ENCODE data around the gene SLC16A4.
"Not testable (repeated sequence)": the region's sequence is repeated elsewhere in the genome, so short reads cannot be mapped to it uniquely, and the experiment has no call there.

Gene SLC16A4

DNA sequence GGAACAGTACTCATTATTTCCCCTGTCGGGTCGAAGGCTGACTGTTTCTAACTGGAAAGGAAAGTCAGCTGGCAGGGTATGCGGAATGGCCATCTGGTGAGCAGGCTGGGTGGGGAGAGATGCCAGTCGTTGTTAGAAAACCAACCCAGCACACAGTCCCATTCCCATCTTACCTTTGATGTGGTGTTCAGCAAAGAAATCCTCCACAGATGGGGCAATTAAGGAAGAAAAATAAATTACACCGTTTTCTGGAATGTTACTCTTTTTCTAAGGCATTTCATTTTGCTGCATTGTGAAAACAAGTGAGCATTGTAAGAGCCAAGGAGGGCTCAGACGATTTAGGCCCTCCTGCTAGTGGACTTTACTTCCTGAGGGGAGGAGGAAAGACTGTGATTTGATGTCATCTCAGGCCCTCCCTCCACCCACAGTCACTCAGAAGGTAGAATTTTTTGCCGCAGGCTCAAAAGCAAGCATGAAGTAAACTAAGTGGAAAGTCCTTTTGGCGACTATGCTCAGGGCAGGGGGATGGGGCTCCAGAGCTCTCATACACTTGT, at the start of gene SLC16A4:
TSS of gene SLC16A4 (minus strand) at position 335 of the 554 bp plus-strand sequence. CDS start 1,703 bp downstream, outside the sequence.
- peak in 1 of 2 experiments; percentile 32 for DNase-seq (ENCODE audit: low read depth in 2 of 2)

- not testable (repeated sequence) for DNase-seq (ENCODE audit: low read depth in 2 of 2)
Measured at GRCh38 chr1:110439873-110440272, 49.0 kb upstream of the SLC16A4 start.

GRCh38 chr1:110438893-110439292, 48.1 kb upstream of the SLC16A4 start:
- DNase-seq (ENCODE audit: low read depth in 2 of 2): no peak

GRCh38 chr1:110437645-110438299, 46.9 kb upstream of the SLC16A4 start:
- DNase-seq (ENCODE audit: low read depth in 2 of 2): not testable (repeated sequence)

- DNase-seq (ENCODE audit: low read depth in 2 of 2): no peak
Measured at GRCh38 chr1:110436635-110437034, 45.8 kb upstream of the SLC16A4 start.

DNA sequence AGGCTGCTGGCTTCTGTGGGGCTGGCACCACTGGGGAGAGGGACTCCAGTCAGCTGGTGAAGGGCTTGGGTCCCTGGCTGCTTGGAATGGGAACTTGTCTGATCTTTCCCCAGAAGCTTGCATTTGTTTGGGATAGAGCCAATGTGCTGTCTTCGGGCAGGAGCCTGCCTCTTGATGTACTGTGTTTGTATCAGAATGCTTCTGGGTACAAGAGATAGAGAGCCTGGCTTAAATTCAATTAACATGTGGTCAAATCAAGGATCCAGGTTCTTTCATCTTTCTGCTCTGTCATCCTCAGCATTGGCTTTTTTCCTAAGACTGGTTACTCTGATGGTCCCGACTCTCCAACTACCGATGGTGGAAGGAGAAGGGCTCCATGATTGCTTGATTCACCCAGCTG, 44.1 kb upstream of the SLC16A4 start:
- DNase-seq (ENCODE audit: low read depth in 2 of 2): no peak

DNA sequence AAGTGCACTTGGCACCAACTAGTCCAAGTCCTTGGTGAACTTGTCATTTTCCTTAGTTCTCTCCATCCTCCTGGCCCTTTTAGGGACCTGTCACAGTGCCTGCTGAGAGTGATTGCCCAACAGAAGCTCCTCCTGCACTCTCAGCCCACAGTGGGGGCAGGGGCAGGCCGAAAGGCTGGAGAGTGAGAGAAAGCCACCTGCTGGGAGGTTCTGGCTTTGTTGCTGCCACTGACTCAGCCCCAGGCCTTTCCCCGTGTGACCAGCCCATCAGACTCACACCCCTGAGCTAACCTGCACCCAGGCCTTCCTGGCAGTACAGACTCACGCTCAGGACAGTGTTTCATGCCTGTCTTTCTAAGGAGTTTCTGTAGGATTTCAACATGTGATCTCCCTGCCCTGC, 43.0 kb upstream of the SLC16A4 start:
- no peak for DNase-seq (ENCODE audit: low read depth in 2 of 2)

- no peak for DNase-seq (ENCODE audit: low read depth in 2 of 2)
Measured at GRCh38 chr1:110433213-110433612, 42.4 kb upstream of the SLC16A4 start.

GRCh38 chr1:110430901-110431300, 40.1 kb upstream of the SLC16A4 start:
- DNase-seq (ENCODE audit: low read depth in 2 of 2): no peak

GRCh38 chr1:110430366-110430765, 39.5 kb upstream of the SLC16A4 start:
- DNase-seq (ENCODE audit: low read depth in 2 of 2): no peak

DNA sequence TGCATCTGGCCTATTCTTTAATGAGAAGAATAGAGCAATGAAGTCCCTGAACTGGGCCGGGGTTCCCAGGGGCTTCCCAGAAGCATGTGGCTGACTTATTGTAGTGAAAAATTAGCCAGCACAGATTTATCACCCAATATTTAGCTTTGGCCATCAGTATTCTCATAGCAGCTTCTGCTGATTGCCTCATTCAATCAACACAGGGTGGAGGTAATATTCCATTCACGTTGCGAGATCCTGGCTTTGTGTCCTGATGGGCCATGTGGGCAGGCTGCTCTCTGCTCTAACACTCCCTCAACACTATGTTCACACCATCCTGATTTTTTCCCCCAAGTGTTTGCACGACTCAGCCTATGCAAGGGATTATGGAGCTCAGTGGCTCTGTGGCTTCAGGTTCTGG, 38.1 kb upstream of the SLC16A4 start:
- DNase-seq (ENCODE audit: low read depth in 2 of 2): no peak

GRCh38 chr1:110426854-110427253, 36.0 kb upstream of the SLC16A4 start:
- DNase-seq (ENCODE audit: low read depth in 2 of 2): no peak

DNA sequence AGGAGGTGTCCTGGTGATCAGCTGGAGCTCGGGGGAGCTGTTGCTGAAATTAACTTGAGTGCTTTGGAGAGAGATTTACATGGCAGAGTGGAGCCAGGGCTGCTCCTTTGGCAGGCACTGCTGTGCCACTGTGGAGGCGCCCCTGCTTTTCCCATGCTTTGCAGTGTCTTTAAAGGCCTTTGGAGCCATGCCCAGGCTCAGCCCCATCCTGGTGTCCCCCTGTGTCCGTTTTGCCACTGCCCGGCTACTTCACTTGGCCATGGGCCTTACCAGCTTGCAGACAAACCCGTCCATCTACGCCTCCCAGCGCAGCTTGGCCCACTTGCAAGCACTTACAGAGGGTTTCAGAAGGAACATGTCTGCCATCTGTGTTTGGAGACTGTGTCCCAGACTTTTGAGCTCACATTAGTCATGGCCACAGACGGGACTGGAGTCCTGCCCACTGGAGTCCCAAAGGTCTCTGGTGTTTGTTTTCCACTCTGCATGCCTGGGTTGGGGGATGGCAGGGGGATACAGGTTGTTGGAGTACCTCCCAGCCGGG, 34.9 kb upstream of the SLC16A4 start:
- no peak for DNase-seq (ENCODE audit: low read depth in 2 of 2)

DNA sequence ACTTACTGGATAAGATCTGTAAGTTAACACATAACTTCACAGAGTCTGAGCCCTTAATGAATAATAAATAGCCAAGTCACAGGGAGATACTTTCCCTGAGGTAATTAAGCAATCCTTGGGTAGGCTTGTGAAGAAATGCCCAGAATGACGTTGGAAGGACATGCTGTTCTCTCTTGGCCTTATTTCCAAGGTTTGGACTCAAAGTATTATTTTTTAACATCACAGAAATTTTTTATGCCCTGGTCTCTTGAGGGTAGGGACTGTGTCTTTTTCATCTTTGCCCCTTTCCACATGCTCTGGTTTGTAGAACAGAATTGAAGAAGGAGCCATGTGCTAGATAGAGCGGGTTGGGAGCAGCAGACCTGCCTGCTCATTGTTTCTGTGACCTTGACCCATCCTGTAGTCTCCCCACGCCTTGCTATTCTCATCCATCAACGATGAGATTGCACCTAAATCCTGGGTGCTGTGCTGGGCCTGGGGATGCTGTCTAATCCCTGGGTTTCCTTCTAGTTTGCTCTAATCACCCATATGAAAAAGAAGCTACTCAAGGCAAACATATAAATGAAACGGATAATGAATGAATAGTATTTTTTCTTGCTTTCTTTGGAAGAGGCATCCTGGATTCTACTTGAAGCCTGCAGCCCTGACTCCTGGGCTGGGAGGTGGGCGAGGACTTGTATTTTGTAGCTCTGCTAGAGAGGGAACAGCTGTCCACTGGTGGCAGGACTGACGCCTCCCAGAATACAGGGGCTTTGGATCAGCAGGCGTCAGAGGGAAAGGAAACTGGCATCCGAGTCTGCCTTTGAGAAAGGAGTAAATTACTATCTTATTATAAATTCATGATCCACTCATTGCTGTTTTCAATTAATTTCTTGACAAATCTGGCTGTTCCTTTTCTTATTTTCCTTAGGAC, 34.1 kb upstream of the SLC16A4 start:
- DNase-seq (ENCODE audit: low read depth in 2 of 2): no peak

DNA sequence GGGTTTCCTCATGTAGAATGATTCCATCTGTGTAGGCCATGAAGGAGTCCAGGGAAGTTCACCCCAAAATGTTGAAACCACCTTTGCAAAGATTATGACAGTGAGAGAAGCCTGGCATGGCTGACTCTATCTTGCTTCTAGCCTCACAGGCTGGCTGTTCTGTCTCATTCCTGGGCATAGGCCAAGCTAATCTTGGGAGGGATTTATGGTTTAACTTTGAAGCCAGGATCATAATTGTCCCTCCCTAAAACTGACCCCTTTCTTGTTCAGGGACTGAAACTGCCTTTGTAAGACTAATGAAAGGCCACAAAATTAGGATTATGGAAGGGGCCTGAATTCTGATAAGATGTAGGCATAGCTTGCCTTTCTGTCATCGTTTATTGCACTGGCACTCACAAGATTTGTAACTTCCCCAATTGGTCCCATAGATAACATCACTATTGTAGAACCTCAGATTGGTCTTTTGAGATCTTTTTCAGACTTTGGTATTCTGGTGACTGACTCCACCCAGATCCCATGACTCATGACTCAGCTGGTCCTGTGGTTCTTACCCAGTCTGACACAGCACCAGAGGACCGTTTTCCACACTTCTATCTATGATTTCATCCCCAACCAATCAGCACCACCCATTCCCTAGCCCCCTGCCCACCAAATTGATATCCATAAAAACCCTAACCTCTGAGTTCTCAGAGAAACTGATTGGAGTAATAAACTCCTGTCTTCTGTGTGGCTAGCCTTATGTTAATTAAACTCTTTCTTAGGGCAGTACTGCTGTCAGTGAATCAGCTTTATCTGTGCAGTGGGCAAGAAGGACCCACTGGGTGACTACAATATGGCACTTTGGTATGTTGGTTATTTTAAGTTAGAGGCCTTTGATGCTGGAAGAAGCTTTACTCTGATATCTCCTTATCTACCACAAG, 30.3 kb upstream of the SLC16A4 start:
- DNase-seq (ENCODE audit: low read depth in 2 of 2): no peak

DNA sequence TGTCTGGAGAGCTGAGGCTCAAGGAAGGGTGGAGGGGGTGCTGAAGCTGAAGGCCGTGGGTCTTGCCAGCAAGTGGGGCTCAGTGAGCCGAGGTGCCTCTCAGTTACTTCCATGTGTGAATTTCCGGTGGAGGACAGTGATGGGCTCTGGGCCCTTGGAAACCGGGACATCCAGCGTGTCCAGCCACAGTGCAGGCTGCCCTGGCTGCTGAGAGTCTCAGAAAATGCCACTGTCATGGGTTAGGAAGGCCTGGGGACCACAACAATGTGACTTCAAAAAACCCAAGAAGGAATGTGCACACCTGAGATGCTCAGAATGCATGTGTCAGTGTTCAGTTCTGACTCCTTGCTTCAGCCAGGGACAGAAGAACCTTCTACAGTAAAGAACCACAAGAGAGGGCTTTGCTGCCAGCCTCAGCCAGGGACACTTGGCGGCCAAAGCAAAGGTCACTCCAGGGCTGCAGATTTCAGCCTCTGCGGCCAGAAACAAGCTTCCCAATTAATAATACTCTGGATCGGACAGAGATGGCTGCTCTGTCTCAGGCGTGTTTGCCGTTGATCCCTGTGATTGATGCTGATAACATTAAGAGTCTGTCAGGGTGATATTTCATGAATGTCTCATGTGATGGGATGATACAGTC, 29.3 kb upstream of the SLC16A4 start:
- no peak for DNase-seq (ENCODE audit: low read depth in 2 of 2)

DNA sequence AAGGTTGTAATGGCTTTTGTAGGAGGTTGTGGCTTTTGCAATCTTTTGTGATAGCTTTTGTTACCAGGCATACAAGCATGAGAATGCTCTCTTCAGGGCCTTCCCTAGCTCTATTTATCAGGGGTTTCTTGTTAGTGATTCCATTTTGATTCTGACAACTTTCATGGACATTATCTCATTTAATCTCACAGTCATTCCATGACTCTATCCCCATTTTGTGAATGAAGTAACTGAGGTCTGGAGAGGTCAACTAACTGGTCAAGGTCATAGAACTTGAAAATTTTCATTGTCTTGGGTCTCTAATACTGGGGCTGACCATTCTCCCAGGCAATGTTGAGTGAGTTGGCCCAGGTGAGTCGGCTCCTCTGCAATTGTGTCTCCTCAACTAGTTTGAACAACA, 27.9 kb upstream of the SLC16A4 start:
- no peak for DNase-seq (ENCODE audit: low read depth in 2 of 2)

DNA sequence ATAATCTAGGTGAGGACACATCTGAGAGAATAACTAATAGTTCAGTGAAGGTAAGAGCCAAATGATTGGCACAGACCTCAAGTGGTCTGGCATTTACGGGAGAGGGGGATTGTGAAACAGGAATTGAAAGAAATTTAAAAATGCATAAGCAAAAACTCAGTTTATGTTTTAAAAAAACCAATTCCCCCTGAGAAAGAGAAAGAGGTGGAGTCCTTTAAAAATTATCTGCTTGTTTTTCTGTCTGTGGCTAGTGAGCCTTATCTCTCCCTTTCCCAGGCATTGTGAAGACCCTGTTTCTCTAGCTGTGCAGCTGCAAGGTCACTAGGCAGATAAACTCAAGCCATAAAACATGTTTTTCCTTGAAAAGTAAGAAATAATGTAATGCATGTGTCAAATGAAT, 22.2 kb upstream of the SLC16A4 start:
- DNase-seq (ENCODE audit: low read depth in 2 of 2): not testable (repeated sequence)

DNA sequence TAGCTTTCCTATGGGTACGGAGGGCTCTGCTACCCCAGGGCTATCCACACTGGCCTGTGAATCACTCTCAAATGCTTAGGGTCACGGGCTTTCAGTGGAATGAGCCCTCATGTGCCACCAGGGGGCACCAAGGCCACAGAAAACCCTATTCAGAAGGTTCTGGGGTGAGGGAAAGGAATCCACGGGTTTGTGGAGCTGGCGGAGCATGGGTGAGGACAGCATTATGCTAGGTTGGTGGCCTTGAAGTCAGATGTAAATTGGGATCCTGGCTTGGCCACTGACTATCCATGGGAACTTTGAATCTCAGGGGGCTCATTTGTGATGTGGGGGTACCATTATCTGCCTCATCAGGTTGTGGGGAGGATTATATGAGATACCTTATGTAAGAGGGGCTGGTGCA, 21.8 kb upstream of the SLC16A4 start:
- peak in 1 of 2 experiments; percentile 26 for DNase-seq (ENCODE audit: low read depth in 2 of 2)

- no peak for DNase-seq (ENCODE audit: low read depth in 2 of 2)
Measured at GRCh38 chr1:110411173-110411735, 20.4 kb upstream of the SLC16A4 start.

Data from fibroblast of skin of left quadriceps (primary cell).